Activated naive CD4-positive, alpha-beta T cell treated with anti-CD3 and anti-CD28 coated beads, Interleukin-2, amount 10 ng/mL, durations not matched to agents 7 days and 5 days (primary cell): ENCODE measurements around the gene CLIC4.
"Not testable (repeated sequence)": the region's sequence is repeated elsewhere in the genome, so short reads cannot be mapped to it uniquely, and the experiment has no call there.

Experiments
- CTCF ChIA-PET: fragments of 350-600 bp; sonication (Branson Sonifier 250); formaldehyde crosslinking; loops from one replicate; lab custom pipeline; 2021; ENCODE audit warnings: antibody characterized with exemption; lab: Charles Lee
- DNase-seq: peaks from one replicate; pipeline ENCODE4 v3.0.0-alpha.2; 2020
- H3K27ac Mint-ChIP-seq: one replicate; pipeline ENCODE4 v1.8.0; 2021; ENCODE audit warnings: mild to moderate bottlenecking, moderate library complexity, mixed read lengths
- H3K27me3 Mint-ChIP-seq: one replicate; pipeline ENCODE4 v1.8.0; 2021; ENCODE audit warnings: mild to moderate bottlenecking, mixed read lengths
- H3K36me3 Mint-ChIP-seq: one replicate; pipeline ENCODE4 v1.8.0; 2021; ENCODE audit warnings: mixed read lengths
- H3K4me1 Mint-ChIP-seq: one replicate; pipeline ENCODE4 v1.8.0; 2021; ENCODE audit warnings: mixed read lengths
- H3K4me3 Mint-ChIP-seq: one replicate; pipeline ENCODE4 v1.8.0; 2021; ENCODE audit warnings: mild to moderate bottlenecking, moderate library complexity, mixed read lengths
- H3K9me3 Mint-ChIP-seq: one replicate; pipeline ENCODE4 v1.8.0; 2021; ENCODE audit warnings: mixed read lengths

Gene CLIC4

DNA sequence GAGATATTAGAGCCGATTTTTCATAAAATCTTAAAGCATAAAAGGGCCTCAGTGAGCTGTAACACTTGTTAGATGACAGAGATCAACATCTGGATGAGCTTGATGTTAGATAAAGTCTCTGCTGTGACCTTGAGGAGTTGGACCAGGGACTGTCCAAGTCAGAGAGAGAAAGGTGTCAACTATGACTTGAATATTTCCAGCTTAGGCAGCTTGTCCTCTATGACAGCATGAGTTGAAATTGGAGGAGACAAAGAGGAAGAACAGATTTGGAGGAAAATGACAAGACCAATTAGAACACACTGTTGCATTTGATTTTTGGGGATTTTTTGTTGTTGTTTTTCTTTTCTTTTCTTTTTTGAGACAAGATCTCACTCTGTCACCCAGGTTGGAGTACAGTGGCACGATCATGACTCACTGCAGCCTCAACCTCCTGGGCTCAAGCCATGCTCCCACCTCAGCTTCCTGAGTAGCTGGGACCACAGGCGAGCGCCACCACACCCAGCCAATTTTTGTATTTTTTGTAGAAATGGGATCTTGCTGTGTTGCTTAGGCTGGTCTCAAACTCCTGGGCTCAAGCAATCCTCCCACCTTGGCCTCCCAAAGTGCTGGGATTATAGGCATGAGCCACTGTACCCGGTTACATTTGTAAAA, 35.3 kb upstream of the CLIC4 start:
- peaks cover 7% of the 10 kb centered on the region for H3K27me3 Mint-ChIP-seq
- H3K4me3 Mint-ChIP-seq: no peak overlapping the region
- H3K4me1 Mint-ChIP-seq: peaks cover 33% of the 10 kb centered on the region
- no peaks in the 10 kb centered on the region for H3K9me3 Mint-ChIP-seq
- H3K27ac Mint-ChIP-seq: peak overlapping the region; percentile 77
- H3K36me3 Mint-ChIP-seq: no peaks in the 10 kb centered on the region
- CTCF ChIA-PET: no interaction called here
- DNase-seq: peak; percentile 45

DNA sequence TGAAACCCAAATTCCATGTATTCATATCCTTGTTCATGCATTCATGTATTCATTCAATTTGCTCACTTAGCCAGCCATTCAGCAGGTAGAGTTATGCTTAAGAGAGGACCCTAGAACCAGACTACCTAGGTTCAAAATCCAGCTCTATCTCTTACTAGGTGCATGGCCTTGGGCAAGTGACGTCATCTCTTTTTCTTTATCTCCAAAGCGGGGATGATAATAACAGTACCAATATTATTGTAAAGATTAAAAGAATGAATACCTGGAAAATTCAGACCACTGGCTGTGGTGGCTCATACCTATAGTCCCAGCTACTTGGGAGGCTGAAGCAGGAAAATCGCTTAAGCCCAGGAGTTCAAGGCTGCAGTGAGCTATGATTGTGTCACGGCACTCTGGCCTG, 33.9 kb upstream of the CLIC4 start:
- Mint-ChIP-seq H3K4me3 (no peak overlapping the region), H3K27me3 (peaks cover 4% of the 10 kb centered on the region), H3K4me1 (peaks cover 22% of the 10 kb centered on the region), H3K27ac (no peak overlapping the region), H3K36me3 (no peaks in the 10 kb centered on the region), H3K9me3 (no peaks in the 10 kb centered on the region)
- CTCF ChIA-PET: no interaction called here
- no peak for DNase-seq

DNA sequence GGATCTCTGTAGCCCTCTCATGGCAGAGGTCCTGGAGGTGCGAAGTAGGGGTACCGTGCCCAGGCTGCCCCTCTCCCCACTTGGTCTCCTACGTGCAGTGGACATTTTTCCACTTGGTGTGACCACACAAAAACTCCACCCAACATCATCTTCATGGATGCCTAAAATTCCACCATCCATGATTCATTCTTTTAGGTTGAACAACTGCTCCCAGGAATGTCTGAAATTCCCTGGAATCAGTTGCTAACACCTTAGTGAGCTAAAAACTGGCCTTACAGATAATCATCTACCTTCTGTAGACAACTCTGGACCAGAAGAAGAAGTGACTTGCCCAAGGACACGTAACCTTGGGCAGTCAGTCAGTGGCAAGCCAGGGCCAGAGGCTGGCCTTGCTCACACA, 32.1 kb upstream of the CLIC4 start:
- Mint-ChIP-seq H3K36me3 (no peaks in the 10 kb centered on the region), H3K4me3 (no peak overlapping the region), H3K27ac (no peak overlapping the region), H3K9me3 (no peaks in the 10 kb centered on the region), H3K27me3 (peaks cover 6% of the 10 kb centered on the region), H3K4me1 (peaks cover 16% of the 10 kb centered on the region)
- no peak for DNase-seq
- CTCF ChIA-PET: interaction anchor here (0.5 to 0.6 kb wide), 3 partner anchors 11 to 29 kb away, joined by 3 to 4 read pairs (median 3); no protein-coding TSS in a partner anchor

DNA sequence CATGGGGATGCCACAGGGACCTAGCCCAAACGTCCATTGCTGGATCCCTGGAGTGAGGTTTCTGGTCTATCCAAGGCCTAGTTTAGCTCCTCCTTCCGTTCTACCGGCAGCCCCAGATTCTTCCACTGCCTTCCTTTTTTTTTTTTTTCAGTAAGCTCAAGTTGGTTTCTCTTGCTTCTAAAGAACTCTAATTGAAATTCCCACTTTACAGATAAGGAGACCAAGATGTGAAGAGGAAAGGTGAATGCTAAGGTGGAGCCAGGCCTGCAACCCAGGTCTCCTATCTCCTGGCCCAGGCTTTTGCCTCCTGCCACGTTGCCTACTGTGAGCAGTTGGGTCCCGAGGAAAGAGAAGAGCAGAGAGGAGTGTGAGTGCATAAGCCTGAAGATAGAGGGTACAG, 31.5 kb upstream of the CLIC4 start:
- DNase-seq: no peak
- CTCF ChIA-PET: interaction anchor here (0.6 kb wide), 1 partner anchor 12 kb away, joined by 3 read pairs; no protein-coding TSS in a partner anchor
- Mint-ChIP-seq H3K36me3 (no peaks in the 10 kb centered on the region), H3K9me3 (no peaks in the 10 kb centered on the region), H3K4me1 (peaks cover 15% of the 10 kb centered on the region), H3K27ac (no peak overlapping the region), H3K27me3 (peaks cover 7% of the 10 kb centered on the region), H3K4me3 (no peak overlapping the region)

DNA sequence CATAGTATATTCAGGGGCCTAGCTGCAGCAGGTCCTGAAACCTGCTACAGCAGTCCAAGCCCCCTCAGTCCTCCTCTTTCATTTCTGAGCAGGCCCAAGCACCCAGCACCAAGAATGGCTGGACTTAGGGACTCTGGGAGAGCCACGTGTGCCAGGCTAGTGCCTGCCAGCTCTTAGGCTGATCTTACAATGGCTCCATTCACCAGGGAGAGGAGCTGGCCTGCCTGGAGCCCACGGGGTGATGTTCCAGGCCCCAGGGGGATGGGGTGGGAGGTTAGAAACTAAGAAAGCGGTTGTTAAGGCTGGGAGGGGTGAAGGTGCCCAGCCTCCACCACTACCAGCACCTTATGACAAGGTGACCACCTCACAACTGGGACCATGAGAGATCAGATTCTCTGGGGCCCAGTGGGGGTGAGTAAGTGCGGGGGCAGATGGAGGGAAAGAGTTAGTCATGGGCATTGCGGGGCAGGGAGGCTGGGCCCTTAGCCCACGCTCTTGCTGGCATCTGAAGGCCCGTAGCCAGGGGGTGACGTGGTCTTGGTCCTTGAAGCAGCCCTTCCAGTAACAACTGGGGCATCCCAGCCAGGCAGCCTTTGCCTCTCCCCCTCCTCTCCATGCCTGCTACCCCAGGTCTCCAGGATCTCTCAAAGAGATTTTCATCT, 30.3 kb upstream of the CLIC4 start:
- Mint-ChIP-seq H3K27ac (no peak overlapping the region), H3K36me3 (no peaks in the 10 kb centered on the region), H3K9me3 (no peaks in the 10 kb centered on the region), H3K4me1 (peaks cover 4% of the 10 kb centered on the region), H3K4me3 (no peak overlapping the region), H3K27me3 (peaks cover 7% of the 10 kb centered on the region)
- DNase-seq: no peak
- CTCF ChIA-PET: interaction anchor here (1.1 kb wide), 1 partner anchor 26 kb away, joined by 3 read pairs; no protein-coding TSS in a partner anchor

DNA sequence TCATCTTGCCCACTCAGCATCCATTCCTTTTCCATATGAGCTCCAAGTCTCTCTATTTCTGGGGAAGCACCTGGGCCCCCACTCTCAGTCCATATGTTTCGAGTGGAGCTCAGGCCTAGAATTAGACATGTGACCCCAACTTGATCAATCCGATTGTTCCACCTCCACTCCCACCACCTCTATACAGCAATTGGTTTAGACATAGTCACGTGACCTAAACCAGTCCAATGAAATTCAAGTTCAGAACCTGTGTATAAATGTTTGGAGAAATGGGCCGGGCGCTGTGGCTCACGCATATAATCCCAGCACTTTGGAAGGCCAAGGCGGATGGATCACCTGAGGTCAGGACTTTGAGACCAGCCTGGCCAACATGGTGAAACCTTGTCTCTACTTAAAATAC, 29.6 kb upstream of the CLIC4 start:
- Mint-ChIP-seq H3K4me1 (no peaks in the 10 kb centered on the region), H3K9me3 (no peaks in the 10 kb centered on the region), H3K36me3 (no peaks in the 10 kb centered on the region), H3K27me3 (peaks cover 7% of the 10 kb centered on the region), H3K4me3 (no peak overlapping the region), H3K27ac (no peak overlapping the region)
- CTCF ChIA-PET: interaction anchor here (1.1 to 1.5 kb wide), 2 partner anchors 8 to 27 kb away, joined by 3 read pairs; no protein-coding TSS in a partner anchor
- DNase-seq: no peak

DNA sequence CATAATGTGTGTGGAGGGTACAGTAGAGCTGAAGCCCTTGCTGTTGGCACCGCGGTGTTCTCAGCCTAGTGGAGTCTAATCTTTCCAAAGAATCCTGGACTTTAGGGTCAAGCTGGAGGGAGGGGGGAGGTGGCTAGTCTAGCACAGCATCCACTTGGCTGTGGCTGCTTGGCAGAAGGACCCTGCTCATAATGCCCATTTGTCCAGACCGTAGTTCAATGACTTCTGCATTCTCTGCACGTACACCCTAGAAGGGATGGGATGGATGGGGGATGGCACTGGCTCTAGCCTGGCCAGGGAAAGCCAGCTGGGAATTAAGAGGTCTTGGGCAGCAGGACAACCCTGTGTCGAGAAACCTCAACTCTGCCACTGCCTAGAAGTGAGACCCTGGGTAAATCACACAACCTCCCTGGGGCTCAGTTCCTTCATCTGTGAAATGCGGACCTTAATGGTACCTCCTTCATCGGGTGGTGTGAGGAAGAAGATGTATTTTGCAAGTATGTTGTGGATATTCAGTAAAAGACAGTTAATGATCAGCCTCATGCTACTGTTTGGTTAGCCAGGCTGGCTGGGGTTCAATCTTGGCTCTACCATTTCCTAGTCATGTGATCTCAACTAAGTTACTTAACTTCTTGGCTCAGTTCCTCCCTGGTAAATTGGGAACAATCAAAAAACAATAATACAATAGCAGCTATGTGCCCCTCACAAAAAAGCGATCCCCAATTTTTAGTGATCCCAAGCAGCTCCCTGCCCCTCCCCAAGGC, 27.2 kb upstream of the CLIC4 start:
- no peak overlapping the region for H3K4me3 Mint-ChIP-seq
- H3K27me3 Mint-ChIP-seq: peaks cover 12% of the 10 kb centered on the region
- H3K4me1 Mint-ChIP-seq: peaks cover 8% of the 10 kb centered on the region

DNA sequence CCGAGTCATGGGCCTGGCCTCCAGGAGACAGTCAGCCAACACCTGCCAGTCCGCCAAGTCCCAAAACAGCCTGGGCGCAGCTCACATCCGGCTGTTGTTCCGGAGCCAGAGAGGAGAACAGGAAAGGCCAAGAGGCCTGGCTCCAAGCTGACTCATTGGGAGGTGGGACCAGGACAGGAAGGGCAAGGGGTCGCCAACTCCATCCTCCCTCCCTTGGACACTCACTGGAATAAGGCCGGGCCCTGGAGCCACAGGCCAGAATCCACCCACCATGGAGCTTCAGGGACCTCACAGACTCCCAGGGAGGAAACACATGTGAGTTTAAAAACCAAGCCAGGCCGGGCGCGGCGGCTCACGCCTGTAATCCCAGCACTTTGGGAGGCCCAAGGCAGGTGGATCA, 25.1 kb upstream of the CLIC4 start:
- peaks cover 17% of the 10 kb centered on the region for H3K27me3 Mint-ChIP-seq
- no peaks in the 10 kb centered on the region for H3K9me3 Mint-ChIP-seq
- CTCF ChIA-PET: no interaction called here
- no peak overlapping the region for H3K4me3 Mint-ChIP-seq
- no peaks in the 10 kb centered on the region for H3K36me3 Mint-ChIP-seq
- H3K4me1 Mint-ChIP-seq: peaks cover 8% of the 10 kb centered on the region
- no peak for DNase-seq
- H3K27ac Mint-ChIP-seq: no peak overlapping the region

More for the DNA sequence above, 27.2 kb upstream of the CLIC4 start:
- CTCF ChIA-PET: no interaction called here
- no peak for DNase-seq
- H3K9me3 Mint-ChIP-seq: no peaks in the 10 kb centered on the region
- H3K36me3 Mint-ChIP-seq: no peaks in the 10 kb centered on the region
- no peak overlapping the region for H3K27ac Mint-ChIP-seq

DNA sequence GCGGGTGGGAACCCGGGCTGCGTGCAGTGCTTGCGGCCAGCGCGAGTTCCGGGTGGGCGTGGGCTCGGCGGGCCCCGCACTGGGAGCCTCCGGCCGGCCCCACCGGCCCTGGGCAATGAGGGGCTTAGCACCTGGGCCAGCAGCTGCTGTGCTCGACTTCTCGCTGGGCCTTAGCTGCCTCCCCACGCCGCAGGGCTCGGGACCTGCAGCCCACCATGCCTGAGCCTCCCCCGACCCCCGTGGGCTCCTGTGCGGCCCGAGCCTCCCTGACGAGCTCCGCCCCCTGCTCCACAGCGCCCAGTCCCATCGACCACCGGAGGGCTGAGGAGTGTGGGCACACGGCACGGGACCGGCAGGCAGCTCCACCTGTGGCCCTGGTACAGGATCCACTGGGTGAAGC, 23.7 kb upstream of the CLIC4 start:
- H3K4me1 Mint-ChIP-seq: peaks cover 8% of the 10 kb centered on the region
- no peaks in the 10 kb centered on the region for H3K9me3 Mint-ChIP-seq
- H3K4me3 Mint-ChIP-seq: no peak overlapping the region
- no peak for DNase-seq
- CTCF ChIA-PET: no interaction called here
- peaks cover 28% of the 10 kb centered on the region for H3K27me3 Mint-ChIP-seq
- H3K27ac Mint-ChIP-seq: no peak overlapping the region
- no peaks in the 10 kb centered on the region for H3K36me3 Mint-ChIP-seq

DNA sequence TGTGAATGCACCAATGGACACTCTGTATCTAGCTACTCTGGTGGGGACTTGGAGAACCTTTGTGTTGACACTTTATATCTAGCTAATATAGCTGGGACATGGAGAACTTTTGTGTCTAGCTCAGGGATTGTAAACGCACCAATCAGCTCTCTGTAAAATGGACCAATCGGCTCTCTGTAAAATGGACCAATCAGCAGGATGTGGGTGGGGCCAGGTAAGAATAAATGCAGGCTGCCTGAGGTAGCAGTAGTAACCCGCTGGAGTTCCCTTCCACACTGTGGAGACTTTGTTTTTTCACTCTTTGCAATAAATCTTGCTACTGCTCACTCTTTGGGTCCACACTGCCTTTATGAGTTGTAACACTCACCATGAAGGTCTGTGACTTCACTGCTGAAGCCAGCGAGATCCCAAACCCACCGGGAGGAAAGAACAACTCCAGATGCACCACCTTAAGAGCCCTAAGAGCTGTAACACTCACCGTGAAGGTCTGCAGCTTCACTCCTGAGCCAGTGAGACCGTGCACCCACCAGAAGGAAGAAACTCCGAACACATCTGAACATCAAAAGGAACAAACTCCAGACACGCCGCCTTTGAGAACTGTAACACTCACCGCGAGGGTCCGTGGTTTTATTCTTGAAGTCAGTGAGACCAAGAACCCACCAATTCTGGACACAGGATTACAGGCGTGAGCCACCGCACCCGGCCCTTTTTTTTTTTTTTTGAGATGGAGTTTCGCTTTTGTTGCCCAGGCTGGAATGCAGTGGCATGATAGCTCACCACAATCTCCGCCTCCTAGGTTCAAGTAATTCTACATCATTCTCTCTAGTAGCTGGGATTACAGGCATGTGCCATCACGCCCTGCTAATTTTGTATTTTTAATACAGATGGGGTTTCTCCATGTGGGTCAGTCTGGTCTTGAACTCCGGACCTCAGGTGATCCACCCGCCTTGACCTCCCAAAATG, 22.9 kb upstream of the CLIC4 start:
- H3K4me3 Mint-ChIP-seq: peak overlapping the region; percentile 71
- H3K9me3 Mint-ChIP-seq, H3K36me3 Mint-ChIP-seq: not testable (repeated sequence)
- peaks cover 12% of the 10 kb centered on the region for H3K4me1 Mint-ChIP-seq
- CTCF ChIA-PET: interaction anchor here (0.7 to 1.5 kb wide), 3 partner anchors 23 to 52 kb away, joined by 3 to 4 read pairs (median 3); partner anchors contain the start of gene CLIC4
- H3K27me3 Mint-ChIP-seq: peaks cover 33% of the 10 kb centered on the region
- DNase-seq: peak; percentile 35
- peak overlapping the region; percentile 52 for H3K27ac Mint-ChIP-seq

DNA sequence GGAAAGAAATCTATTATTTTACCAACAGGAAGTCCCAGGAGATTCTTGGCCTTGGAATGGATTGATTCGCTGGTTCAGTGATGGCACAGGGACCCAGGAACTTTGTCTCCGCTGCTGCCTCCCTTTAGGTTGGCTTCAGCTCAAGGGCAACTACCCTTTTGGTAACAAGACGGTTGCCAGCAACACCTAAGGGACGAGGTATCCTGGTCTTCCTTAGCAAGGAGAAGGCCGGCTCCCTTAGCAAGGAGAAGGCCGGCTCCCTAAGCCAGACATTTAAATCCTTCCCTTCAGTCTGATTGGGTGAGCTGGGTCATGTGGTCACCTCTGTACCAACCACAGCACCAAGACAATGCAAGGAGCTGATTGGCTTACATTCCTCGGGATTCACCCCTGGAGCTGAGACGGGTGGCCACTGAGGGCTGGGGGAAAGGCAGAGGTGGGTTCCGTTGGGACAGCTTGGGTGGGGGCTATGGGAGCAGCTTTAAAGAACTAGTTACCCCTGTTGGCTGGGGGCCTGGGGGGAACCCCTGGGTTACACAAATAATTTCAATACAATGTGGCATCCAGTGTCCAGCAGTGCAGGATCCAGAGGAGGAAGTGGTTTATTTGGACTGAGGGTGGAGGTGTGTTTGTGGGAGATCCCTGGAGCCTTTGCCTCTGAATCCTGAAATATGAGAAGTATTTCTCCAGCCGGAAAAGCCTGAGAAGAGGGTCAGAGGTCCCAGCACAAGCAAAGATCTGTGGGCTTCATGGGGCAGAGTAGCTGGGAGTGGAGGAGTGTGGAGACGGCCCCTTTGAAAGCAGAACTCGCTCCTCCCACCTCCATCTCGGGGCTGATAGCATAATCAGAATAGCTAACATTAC, 20.7 kb upstream of the CLIC4 start:
- Mint-ChIP-seq H3K9me3 (no peaks in the 10 kb centered on the region), H3K27ac (no peak overlapping the region), H3K27me3 (peaks cover 26% of the 10 kb centered on the region), H3K4me1 (peaks cover 18% of the 10 kb centered on the region), H3K4me3 (no peak overlapping the region), H3K36me3 (no peaks in the 10 kb centered on the region)
- CTCF ChIA-PET: interaction anchor here (0.8 to 1.5 kb wide), 2 partner anchors 11 to 106 kb away, joined by 3 to 4 read pairs; no protein-coding TSS in a partner anchor
- DNase-seq: no peak

DNA sequence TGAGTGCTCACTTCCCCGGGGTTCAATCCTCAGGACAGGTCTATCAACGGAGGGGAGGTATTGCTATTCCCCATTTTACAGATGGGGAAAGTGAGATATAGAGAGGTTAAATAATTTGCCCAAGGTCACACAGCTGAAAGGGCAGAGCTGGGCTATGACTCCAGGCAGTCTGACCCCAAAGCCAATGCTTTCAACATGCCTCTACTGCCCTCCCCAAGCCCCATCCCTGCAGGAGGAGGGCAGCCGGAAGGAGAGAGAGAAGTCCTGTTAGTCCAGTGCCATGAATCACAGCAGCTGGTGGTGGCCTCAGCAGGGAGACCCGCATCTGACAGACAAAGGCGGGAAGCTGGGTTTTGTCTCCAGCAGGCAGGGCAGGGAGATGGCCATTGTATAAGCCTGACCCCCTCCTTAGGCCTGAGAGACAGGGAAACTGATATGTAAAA, 20.0 kb upstream of the CLIC4 start:
- DNase-seq: no peak
- Mint-ChIP-seq H3K4me1 (peaks cover 18% of the 10 kb centered on the region), H3K27me3 (peaks cover 26% of the 10 kb centered on the region), H3K36me3 (no peaks in the 10 kb centered on the region), H3K4me3 (no peak overlapping the region), H3K27ac (no peak overlapping the region), H3K9me3 (no peaks in the 10 kb centered on the region)
- CTCF ChIA-PET: interaction anchor here (0.6 to 1.9 kb wide), 5 partner anchors 12 to 110 kb away, joined by 3 to 4 read pairs (median 3); no protein-coding TSS in a partner anchor
